GM12874 (cell line): Measurements from ENCODE around the gene OBSCN.

ENCODE experiments used
- CTCF ChIP-seq: IDR thresholded peaks from 2 replicates; pipeline ENCODE4 v1.5.1; 2011; ENCODE audit warnings: low read depth, mild to moderate bottlenecking, control low read depth, low read length, moderate library complexity; ENCODE audit not compliant: insufficient read depth

Gene OBSCN

GRCh38 chr1:228205526-228206436, 2.1 kb upstream of the OBSCN start:
- no peak for TF ChIP-seq CTCF

- no peak for TF ChIP-seq CTCF
These were observed 1.1 kb upstream of the OBSCN start for GRCh38 chr1:228206582-228207351.

GRCh38 chr1:228207381-228207810, 448 bp upstream of the OBSCN start:
- TF ChIP-seq CTCF: no peak

- TF ChIP-seq CTCF: no peak
These were observed 1.1 kb downstream of the OBSCN start for GRCh38 chr1:228208831-228209551.

- TF ChIP-seq CTCF: no peak
These were observed 1.8 kb downstream of the OBSCN start for GRCh38 chr1:228209657-228210056.

- no peak for TF ChIP-seq CTCF
These were observed 2.3 kb downstream of the OBSCN start for GRCh38 chr1:228210076-228210651.
